ENCODE results near the gene CCDC112. TPM values are rescaled to one million over a fixed set of nuclear protein-coding genes. Genes with fewer than 3 reads are reported as not detected.

CCDC112 gene
- total RNA-seq, 2 experiments from 2014 or later, result 1.5 to 2.4 TPM

DNA sequence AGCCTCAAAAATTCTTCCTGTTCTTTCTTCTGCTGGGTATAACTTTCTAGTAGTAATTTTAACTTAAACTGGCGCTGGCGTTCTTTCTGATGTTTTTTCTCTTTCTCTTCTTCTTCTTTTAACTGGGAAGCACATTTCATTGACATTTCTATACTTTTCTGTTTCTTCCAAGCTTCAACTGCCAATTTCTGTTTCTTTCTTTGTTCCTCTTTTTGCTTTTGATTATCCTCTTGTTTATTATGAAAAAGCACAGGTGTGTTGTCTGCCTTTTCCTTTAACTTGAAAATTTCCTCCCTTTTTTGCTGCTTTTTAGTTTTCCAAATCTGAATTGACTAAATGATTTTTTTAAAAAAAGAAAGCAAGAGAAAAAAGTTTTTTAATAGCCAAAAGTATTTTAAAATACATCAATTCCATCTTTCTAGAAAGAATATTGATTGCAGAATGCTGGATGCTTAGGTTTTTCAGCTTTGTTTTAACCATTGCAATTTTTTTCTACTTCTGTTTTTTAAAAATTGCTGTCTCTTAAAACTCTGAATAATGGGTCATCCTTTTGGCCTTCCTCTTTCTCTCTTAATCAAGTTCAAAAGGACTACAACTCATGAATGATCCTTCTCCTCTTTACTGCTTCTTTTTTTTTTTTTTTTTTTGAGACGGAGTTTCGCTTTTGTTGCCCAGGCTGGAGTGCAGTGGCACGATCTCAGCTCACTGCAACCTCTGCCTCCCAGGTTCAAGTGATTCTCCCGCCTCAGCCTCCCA lies 25.0 kb downstream of the CCDC112 start:
- ATAC-seq (no peak), DNase-seq (no peak)
- POLR2A ChIA-PET, result no interaction called here
- Mint-ChIP-seq H3K27me3 (no peaks in the 10 kb centered on the region), H3K4me1 (ENCODE audit: low read depth) (no peaks in the 10 kb centered on the region), H3K36me3 (ENCODE audit: low read depth) (peaks cover 1% of the 10 kb centered on the region), H3K27ac (no peak overlapping the region), H3K4me3 (no peak overlapping the region), H3K9me3 (no peaks in the 10 kb centered on the region)
- intact Hi-C loops (cut with micrococcal nuclease), result no loop called here
- CTCF ChIA-PET, result no interaction called here
- TF ChIP-seq, protein P1, sequence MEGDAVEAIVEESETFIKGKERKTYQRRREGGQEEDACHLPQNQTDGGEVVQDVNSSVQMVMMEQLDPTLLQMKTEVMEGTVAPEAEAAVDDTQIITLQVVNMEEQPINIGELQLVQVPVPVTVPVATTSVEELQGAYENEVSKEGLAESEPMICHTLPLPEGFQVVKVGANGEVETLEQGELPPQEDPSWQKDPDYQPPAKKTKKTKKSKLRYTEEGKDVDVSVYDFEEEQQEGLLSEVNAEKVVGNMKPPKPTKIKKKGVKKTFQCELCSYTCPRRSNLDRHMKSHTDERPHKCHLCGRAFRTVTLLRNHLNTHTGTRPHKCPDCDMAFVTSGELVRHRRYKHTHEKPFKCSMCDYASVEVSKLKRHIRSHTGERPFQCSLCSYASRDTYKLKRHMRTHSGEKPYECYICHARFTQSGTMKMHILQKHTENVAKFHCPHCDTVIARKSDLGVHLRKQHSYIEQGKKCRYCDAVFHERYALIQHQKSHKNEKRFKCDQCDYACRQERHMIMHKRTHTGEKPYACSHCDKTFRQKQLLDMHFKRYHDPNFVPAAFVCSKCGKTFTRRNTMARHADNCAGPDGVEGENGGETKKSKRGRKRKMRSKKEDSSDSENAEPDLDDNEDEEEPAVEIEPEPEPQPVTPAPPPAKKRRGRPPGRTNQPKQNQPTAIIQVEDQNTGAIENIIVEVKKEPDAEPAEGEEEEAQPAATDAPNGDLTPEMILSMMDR (IDR thresholded peaks at IDR 0.05), result no peak

DNA sequence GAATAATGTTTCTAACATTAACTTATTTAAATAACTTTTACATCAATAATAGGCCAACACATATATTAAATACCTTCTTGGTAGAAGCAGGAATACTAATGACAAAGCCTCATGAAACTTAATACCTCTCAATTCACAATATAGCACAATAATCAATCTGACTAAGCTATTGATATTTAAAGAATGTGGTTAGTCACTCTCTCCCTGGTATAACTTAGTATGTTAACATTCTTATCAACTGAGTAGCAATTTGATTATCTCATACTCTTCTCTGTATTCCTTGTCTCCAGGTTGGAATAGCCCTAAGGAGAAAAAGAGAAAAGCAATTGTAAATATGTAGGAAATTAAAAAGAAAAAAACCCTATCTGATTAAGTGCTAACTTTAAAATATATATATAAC lies 28.8 kb downstream of the CCDC112 start:
- no peak for ATAC-seq
- ChIA-PET POLR2A (no interaction called here), CTCF (no interaction called here)
- no peak for DNase-seq
- Mint-ChIP-seq H3K9me3 (no peaks in the 10 kb centered on the region), H3K27me3 (no peaks in the 10 kb centered on the region), H3K36me3 (ENCODE audit: low read depth) (no peaks in the 10 kb centered on the region), H3K4me1 (ENCODE audit: low read depth) (peaks cover 6% of the 10 kb centered on the region), H3K4me3 (no peak overlapping the region), H3K27ac (no peak overlapping the region)
- intact Hi-C loops (cut with micrococcal nuclease), result no loop called here
- TF ChIP-seq, protein P1 (IDR thresholded peaks at IDR 0.05), result no peak

DNA sequence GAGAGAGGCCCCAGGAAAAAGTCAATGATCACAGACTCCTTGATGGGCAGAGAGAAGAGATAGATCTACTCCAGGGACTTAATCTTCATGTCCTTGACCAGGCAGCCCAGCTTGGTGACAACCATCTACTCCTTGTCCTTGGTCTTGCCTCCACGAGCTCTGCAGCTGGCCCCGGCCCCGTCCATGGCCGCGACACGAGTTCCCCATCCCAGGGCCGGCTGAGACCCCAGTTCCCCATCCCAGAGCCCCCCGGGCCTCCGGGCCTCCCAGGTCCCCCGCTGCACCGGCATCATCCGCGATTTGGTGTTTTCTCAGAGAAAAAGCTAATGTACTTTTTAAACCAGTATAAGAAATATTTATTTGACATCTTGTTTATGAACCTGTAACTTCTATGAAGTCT lies 31.2 kb downstream of the CCDC112 start:
- TF ChIP-seq, protein P1 (IDR thresholded peaks at IDR 0.05), result no peak
- ChIA-PET CTCF (interaction anchor here (0.7 to 1.1 kb wide), 3 partner anchors 11 to 167 kb away, joined by 3 read pairs; no protein-coding TSS in a partner anchor), POLR2A (no interaction called here)
- H3K27me3 Mint-ChIP-seq, result no peaks in the 10 kb centered on the region
- ATAC-seq (no peak), DNase-seq (no peak)
- H3K27ac Mint-ChIP-seq, result no peak overlapping the region
- intact Hi-C loops (cut with micrococcal nuclease), result no loop called here
- H3K4me3 Mint-ChIP-seq, result no peak overlapping the region
- peaks cover 14% of the 10 kb centered on the region for H3K4me1 Mint-ChIP-seq (ENCODE audit: low read depth)
- no peaks in the 10 kb centered on the region for H3K36me3 Mint-ChIP-seq (ENCODE audit: low read depth)
- no peaks in the 10 kb centered on the region for H3K9me3 Mint-ChIP-seq

DNA sequence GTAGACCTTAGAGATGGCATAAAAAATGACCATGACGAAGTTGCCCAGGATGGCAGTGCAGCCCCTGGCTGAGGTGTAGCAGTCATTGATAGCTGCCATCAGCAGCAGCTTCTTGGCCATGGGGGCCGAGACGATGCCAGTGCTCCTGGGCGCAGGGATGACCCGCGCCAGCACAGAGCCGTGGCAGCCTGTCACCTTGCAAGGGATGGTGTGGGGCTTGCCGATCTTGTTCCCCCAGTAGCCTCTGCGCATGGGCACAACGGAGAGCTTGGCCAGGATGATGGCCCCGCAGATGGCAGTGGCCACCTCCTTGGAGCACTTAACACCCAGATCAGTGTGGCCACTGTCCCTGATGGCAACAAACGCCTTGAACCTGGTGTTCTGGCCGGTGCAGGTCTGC lies 31.7 kb downstream of the CCDC112 start:
- H3K9me3 Mint-ChIP-seq, result no peaks in the 10 kb centered on the region
- CTCF ChIA-PET, result interaction anchor here (1.0 to 1.1 kb wide), 2 partner anchors 44 to 167 kb away, joined by 3 read pairs; no protein-coding TSS in a partner anchor
- H3K27ac Mint-ChIP-seq, result no peak overlapping the region
- TF ChIP-seq, protein P1 (IDR thresholded peaks at IDR 0.05), result no peak
- DNase-seq, result no peak
- POLR2A ChIA-PET, result no interaction called here
- no peaks in the 10 kb centered on the region for H3K36me3 Mint-ChIP-seq (ENCODE audit: low read depth)
- no peak overlapping the region for H3K4me3 Mint-ChIP-seq
- no peak for ATAC-seq
- peaks cover 19% of the 10 kb centered on the region for H3K4me1 Mint-ChIP-seq (ENCODE audit: low read depth)
- intact Hi-C loops (cut with micrococcal nuclease), result no loop called here
- no peaks in the 10 kb centered on the region for H3K27me3 Mint-ChIP-seq

DNA sequence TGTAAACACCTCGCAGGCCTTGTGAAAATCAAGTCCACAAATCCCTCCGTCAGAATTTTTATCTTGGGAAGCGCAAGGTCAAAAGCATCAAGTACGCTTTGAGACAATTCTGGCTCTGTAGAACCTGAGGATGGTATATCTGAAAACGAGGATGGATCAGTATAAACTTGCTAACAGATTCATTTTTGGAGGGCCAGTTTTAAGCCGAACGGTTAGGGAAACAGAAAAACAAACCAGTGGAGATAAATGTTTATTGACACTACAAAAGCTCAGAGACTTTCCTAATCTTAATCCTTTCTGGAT lies 33.4 kb downstream of the CCDC112 start:
- ATAC-seq (no peak), DNase-seq (no peak)
- Mint-ChIP-seq H3K9me3 (no peaks in the 10 kb centered on the region), H3K27me3 (no peaks in the 10 kb centered on the region), H3K4me1 (ENCODE audit: low read depth) (peaks cover 33% of the 10 kb centered on the region), H3K36me3 (ENCODE audit: low read depth) (peaks cover 1% of the 10 kb centered on the region), H3K27ac (peak overlapping the region; percentile 90), H3K4me3 (peak overlapping the region; percentile 92)
- ChIA-PET POLR2A (interaction anchor here (0.9 to 2.6 kb wide), 3 partner anchors 12 to 281 kb away, joined by 3 to 14 read pairs (median 6); partner anchors contain the start of gene CCDC112), CTCF (interaction anchor here (1.5 kb wide), 2 partner anchors 32 to 54 kb away, joined by 3 to 6 read pairs; no protein-coding TSS in a partner anchor)
- intact Hi-C loops (cut with micrococcal nuclease), result no loop called here
- TF ChIP-seq, protein P1 (IDR thresholded peaks at IDR 0.05), result no peak

Data from activated CD8-positive, alpha-beta T cell treated with anti-CD3 and anti-CD28 coated beads for 36 hours (primary cell).